Measurements from ENCODE around the gene SLX9.

Gene SLX9

DNA sequence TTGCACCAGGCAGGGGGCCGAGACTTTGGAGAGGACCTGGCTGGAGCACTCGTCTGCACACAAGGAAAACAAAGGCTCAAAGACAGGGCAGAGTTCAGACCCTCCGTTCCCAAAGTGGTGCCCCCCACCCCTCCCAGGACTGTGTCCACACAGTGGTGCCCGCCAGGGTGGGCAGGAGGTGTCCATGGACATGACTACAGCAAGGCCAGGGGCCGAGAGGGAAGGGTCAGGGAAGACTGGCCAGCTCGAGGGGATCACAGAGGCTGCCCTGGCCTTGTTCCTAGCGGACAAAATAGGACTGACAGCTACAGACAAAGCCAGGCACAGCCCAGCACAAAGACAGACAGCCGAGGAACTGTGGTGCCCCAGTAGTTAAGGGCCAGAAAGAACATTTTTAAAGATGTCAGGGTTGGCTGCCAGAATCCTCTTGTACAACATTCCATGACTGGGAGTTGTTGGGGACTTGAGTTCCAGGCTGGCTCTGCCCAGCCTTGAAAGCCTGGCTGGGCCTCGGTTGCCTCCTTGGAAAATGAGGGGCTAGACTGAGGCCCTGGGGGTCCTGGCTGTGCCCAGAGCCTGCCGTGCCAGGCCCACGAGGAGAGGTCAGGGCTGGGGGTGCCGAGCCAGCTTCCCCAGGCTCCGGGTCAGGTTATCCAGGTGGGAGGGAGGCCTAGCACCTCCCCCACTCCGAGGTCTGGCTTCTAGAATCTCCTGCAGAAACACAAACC lies 63.7 kb downstream of the SLX9 start:
- DNase-seq, result no peak

DNA sequence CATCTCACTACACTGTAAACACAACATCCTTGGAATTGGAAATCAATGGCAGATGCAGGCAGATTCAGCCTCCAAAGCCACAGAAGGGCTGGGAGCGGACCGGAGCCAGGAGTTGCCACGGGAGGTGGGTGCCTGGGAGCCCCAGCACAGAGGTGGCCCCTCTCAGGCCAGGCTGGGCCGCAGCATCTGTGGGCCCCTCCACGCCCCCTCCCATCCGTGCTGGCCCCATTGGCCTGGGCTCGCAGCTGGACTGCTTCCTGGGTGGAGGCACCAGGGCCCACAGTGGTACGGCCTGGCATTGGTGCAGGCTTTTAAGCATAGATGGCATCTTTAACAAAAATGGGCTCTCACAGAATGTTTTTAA lies 64.2 kb downstream of the SLX9 start:
- no peak for DNase-seq

DNA sequence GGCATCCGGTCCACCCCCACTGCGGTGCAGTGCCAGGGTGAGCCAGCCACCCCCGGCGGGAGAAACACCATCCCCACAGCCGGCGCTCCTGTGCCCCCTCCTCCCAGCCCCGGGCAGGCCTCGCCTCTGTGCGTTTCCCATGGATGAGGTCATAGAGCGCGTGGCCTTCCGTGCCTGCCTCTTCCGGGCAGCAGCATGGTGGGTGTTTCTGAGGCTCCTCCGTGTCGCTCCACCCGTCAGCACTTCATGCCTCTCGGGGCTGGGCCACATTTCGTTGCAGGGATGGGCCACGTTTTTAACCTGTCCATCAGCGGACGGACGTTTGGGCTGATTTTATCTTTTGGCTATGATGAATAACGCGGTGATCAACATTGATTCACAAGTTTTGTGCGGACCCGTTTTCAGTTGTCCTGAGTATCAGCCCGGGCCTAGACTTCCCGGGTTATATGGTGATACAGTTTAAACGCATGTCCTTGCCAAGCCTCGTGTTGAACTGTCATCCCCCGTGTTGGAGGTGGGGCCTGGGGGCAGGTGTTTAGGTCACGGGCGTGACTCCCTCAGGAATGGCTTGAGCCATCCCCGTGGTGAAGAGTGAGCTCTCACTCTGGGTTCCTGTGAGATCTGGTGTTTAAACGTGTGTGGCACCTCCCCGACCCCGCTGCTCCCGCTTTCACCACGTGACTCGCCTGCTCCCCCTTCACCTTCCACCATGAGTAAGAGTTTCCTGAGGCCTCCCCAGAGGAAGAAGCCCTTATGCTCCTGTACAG lies 64.8 kb downstream of the SLX9 start:
- DNase-seq, result no peak

DNA sequence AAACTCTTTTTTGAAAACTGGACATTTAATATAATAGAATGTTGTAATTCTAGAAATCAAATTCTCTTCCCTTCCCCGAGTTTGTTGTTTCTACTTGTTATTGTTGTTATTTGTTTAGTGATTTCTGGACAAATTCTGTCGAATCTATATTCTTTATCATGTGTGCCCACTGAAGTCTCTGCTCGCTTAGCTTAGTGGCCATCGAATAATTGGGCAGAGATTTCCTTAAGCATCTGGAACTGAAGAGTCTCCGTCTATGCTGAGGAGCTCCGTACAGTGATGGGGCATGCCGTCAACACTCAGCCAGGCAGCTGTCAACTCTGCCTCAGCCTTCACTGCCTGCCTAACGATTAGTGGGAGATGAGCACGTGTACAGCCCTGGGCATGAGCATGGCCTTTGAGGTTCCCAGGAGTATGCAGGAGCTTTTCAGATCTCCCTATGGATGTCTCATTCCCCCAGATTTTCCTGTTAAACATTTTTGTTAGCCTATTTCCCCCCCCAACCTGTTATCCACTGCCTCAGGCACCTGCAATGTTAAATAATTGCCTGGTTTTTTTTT lies 66.8 kb downstream of the SLX9 start:
- no peak for DNase-seq

DNA sequence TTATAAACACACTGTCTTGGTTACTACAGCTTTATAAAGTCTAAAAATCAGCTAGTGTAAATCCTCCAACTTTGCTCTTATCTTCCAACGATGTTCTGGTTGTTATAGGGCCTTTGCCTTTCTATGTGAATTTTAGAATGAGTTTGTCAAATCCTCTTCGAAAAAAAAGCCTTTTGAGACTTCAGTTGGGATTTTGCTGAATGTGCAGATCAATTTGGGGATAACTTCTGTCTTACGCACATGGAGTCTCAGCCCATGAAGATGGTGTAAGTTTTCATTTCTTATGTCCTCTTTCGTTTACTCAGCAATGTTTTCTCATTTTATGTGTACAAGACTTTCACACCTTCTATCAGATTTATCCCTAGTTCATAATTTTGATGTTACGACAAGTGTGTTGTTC lies 69.8 kb downstream of the SLX9 start:
- no peak for DNase-seq

DNA sequence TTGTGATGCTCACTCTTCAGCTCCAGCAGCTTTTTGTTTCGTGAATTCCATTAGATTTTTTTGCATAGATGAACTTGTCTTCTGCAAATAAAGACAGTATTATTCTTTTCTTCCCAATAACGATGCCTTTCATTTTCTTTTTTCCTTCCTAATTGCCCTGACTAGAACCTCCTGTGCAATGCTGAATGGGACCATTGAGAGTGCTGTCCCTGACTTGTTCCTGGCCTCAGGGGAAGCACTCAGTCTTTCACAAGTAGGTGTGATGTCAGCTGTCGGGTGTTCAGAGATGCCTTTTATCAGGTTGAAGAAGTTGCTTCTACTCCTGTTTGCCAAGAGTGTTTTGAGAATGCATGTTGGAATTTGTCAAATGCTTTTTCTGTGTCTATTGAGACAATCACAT lies 70.3 kb downstream of the SLX9 start:
- no peak for DNase-seq

DNA sequence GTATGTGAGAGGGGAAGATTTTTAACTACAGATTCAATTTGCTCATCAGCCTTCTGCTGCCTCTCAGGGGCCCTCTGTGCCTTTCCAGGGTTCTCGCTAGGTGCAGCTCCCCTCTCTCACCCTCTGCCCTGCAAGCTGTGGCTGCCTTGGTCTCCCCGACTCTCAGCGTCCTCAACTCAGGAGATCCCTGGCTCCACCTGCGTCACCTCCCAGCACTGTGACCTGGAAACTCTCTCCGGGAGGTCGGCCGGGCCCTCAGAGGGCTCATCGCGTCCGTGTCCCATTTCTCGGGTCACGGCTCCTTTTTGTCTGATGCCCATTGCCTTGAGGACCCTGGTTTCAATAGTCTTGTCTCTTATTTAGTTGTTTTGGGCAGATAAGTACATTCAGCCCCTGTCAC lies 71.0 kb downstream of the SLX9 start:
- no peak for DNase-seq

DNA sequence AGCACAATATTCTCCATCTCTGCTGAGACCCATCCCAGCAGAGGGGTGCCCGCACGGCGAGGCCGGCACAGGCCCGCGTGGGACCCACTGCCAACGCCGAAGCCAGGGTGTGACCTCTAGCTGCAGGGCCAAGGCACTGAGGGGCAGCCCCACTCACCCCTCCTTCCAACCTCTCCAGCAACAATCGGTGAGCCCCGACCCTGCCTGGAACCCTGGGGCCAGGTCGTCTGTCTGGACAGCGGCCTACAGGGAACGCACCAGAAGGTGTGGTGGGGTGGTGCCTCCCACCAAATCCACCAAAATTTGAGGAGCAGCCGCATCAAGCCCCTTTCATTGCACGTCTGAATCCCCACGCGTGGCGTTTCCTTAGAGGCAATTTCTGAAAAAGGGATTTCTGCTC lies 71.6 kb downstream of the SLX9 start:
- no peak for DNase-seq

DNA sequence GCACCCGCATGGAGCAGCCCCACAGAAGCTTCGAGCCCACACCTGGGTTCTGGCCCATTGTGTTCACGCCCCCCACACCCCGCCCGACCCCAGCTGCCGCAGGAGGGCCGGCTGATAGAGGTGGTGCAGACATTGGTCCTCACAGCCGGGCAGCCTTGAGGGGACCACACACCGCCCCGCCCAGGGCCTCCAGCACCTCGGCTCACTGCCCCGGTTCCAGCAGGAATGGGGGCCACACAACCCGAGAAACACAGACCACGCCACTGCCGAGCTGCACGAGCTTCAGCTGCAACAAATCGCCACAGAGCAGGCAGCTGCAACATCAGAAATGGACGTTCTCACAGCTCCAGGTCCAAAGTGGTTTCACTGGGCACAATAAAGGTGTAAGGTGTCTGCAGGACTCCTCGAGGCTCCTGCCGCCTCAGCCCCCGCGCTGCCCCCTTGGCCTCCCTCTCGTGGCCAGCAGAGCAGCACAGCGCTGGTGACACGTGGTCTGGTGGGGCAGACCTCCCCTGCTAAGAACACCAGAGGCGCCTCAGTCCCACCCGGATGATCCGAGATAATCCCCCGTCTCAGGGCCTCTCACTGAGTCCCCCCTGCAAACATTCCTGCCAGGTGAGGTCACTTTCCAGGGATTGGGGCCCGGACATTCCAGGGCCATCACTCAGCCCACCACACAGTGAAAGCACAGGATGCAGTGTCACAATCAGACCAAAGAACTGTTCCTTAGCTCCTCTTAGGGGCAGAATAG lies 72.3 kb downstream of the SLX9 start:
- no peak for DNase-seq

DNA sequence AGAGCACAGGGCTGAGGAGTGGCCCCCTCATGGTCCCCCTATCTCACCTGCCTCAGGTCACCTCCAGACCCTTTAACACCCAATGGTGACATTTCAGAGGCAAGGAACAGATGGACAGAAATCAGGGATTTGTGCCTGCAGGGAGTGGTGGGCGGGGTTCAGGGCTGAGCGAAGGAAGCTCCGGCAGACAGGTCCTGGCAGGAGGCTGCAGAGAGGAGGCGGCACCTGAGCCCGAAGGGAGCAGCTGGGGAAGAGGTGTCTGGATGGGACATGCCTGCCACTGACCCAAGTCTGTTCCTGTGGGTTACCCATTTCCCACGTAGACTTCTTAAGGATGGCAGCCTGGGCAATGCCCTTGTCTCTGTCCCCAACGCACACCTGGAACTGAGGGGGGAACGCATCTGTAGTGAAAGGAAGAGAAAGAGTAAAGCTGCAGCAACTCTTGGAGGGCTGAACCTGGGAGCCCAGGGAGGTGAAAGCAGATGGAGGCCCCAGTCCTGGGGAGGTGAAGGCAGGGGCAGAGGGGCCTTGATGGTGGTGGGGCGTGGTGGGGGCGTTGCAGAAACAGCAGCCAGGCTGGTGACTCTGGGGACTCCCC lies 72.9 kb downstream of the SLX9 start:
- no peak for DNase-seq

DNA sequence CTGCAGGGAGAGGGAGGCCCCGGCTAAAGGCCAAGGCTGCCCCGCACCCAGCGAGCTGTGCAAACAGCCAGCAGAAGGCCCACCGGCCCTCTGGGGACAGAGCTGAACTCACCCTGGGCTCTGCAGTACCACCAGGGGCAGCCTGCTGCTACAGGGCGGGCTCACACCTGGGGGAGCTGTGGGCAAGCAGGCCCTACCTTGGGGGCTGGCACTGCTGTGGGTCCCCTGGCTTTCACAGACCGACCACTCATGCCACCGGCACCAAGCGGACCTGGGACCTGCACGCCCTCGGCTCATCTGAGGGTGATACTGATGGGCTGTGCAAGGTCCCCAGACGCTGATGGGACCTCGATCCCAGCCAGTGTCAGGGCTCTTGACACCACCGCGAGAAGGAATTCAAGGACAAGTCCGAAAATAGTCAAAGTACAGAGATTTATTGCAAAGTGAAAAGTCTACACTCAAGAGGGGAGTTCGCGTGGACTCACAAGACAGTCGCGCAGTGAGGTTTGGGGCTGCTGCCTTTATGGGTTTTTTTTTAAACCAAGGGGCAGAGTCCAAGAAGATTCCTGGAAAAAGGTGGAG lies 73.5 kb downstream of the SLX9 start:
- no peak for DNase-seq

DNA sequence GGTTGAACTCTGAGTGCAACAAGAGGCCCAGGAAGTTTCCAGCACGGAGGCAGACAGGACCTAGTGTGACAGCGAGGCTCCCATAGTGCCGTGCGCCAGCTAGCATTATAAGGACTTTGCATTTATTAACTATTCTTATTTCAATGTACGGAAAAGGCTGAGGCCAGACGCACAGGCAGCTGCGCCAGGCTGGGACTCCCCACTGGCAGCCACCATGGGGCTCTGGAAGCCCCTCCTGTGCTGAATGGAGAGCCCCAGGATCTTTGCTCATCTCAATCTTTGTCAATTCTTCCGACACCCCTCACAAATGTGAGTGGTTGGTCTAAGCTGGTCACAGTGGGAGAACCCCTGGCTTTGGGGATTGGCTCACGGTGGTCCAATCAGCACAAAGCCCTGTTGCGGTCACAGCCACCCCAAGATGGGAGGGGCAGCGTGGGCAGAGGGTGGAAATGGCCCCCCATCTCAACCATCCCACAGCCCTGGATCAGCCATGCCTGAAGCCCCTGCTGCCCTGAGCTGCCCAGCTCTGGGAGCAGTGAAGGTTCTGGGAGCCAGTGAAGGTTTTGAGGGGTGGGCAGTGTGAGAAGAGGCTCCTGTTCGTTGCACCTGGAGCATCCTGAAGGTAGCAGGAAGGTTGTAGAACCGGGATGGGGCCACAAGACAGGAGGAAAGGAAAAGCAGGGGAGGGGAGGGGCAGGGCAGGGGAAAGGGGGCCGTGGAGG lies 75.1 kb downstream of the SLX9 start:
- no peak for DNase-seq

DNA sequence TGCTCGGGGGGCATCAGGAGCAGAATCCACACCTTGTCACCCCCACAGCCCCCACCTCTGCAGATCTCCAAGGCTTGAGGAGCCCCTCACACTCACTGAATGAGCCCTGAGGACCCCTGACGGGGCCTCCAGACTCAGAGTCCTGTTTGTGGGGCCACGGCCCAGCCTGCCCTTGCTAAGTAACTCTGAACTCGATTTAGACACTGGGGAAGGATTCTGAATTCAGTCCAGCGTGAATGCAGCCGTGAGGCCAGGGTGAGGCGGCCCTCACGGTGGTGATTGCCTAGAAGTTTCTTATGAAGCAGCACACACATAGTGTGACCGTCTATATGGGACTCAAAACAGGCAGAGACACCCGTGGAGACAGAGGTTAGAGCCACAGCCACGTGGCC lies 75.6 kb downstream of the SLX9 start:
- no peak for DNase-seq

DNA sequence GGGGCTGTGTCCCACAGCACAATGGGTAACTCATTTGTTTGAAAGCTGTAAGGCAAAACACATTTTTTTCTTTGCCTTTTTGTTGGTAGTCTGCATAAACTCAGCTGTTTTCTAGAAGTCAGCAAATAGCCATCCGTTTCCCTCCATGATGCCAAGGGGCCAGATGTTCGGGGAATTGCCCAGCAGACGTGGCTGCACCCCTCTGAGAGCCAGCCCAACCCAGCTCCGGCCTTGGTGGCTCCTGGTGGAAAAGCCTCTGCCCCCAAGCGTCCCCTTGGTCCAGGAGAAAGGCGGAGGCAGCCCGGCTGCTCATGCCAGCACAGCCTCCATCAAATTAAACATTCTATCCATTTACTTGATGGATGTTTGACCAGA lies 76.2 kb downstream of the SLX9 start:
- DNase-seq, result no peak

DNA sequence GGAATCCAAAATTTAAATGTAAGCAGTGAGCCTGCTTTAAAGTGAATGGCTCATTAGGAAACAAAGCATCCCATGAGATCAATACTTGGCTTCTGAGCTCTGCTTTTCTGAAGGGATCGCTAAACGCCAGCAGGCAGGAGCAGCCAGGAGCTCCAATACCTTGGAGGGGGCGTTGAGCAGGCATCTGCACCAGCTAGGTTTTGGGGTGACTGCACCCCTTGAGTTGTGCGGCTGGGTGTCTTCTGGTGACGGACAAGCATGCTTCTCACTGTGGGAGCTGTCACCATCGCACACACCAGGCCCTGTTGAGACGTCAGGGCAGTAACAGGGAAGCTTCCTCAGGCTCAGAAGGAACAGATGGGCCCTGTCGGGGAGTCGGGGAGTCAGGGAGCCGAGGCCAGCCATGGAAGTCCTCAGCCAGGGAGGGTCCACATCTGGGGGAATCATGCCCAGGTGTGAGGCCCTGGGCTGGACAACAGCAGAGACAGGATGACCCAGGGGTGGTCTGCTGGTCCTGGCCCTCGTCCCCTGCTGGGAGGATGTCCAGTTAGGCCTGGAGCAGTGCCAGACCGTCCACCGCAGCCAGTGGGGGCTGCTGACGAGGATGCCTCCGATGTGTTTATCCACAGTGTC lies 76.7 kb downstream of the SLX9 start:
- no peak for DNase-seq

DNA sequence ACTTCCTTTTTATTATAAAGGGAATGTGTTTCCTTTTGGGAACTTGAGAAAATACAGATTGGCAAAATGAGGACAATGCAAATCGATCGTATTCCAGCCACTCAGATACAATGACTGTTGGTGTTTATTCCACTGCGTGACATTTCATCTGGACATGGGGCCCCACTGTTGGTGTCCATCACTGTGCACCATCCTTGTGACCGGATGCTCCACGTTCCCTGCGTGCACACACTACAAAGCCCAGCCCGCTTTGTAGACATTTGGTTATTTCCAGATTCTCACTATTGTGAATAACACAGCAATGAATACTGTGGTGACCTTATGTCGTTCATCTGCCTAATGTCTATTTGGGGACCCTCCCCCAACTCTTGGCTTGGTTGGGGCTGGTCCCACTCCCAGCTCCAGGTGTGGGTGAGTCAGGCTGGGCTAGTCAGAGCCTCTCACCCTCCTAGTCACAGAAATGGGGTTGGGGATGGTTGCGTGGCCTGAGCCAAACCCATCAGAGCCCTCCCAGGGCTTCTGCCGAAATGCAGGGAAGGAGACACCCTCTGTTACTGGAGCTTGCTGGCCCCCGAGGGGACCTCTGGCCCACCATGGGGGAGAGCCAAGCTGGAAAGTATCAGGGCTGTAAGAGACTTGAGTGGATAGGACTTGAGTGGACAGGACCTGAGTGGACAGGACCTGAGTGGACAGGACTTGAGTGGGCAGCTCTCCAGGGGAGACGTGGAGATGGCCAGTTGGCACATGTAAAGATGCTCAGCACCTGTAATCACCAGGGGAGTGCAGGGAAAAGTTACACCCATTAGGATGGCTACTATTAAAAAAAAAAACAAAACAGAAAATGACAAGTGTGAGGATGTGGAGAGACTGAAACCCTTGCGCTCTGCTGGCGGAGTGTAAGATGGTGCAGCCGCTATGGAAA lies 77.5 kb downstream of the SLX9 start:
- DNase-seq, result no peak

DNA sequence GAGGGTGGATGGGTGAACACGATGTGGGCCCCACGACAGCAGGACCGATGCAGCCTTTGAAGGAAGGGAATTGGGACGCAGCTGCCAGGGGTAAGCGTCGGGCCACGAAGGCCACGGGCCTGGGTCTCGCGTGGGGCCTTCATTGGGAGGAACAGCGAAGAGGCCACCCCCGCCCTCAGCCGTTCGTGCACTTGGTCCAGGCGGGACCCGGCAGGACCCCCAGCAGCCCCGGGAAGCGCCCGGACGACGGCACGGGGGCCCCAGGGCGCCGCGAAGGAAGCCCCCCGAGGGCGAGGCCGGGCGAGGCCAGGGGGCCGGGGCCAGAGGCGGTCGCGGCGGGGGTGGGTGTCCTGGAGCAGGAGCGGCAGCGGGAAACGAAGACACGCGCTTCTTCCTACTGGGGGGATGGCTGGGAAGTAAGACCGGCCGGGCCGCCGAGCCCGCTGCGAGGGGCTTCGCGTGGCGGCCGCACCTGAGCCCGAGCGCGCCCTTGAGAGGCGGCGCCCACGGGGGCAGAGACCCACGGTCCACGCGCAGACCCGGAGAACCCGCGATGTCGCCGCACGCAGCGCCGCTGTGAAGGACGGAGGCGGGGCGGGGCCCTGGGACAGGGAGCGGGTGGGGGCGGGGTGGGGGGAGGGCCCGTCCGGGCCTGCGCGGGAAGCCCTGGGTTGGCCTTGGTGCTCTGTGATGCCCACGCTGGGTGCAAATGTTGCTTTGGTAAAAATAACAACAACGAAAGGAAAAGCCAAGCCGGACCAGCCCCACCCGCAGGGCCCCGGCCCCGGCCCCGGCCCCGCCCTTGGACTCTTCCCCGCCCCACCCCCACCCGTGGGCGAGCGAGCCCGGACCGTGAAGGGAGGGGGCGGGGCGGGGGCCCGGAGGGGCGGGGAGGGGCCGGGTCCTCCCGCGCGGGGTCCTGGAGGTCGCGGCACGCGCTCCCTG lies 78.6 kb downstream of the SLX9 start:
- peak in 2 of 4 experiments; percentile 5 to 12 for DNase-seq

DNA sequence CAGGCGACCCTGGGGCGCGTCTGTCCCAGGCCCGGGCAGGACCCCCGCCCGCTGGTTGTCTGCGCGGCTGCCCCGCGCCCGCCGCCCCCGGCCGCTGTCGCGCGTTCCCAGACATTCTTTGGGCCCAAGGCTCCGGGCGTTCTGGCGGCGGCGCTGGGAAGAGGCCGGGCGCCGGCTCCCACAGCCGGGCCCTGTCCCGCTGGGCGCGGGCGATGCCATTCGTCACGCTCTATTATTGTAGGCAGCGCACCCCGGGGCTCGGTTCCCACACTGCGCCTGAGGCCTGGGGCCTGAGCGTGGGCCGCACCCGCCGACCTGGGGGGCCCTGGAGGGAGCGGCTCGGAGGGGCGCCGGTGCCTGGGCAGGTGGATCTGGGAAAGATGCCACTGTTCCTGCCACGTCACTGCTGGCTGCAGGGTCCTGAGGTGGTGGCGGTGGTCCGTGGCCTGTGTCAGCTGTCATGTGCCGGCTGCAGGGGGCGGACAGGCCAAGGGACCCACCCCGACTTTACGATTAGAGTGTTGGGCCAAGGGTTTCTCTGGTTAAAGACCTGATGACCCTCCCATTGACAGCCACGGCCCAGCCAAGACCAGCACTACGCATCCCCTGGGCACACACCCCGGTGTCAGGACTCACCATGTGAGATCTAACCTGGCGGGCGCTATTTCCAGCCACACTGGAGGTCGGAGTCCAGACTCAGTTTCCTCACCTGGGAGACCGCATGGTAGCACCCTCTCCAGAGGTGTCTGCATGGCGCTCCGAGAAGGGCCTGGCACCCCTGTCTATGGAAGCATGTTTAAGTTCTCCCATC lies 79.5 kb downstream of the SLX9 start:
- DNase-seq, result peak in 2 of 4 experiments; percentile 19 to 29
